ENCODE measurements around the gene MMAB.
"Not testable (repeated sequence)": the region's sequence is repeated elsewhere in the genome, so short reads cannot be mapped to it uniquely, and the experiment has no call there.

Gene MMAB

GRCh38 chr12:109604132-109604585, 30.9 kb upstream of the MMAB start:
- in situ Hi-C loops (cut with MboI; ENCODE audit: low sequenced_read_pairs): no loop called here

GRCh38 chr12:109602132-109602531, 28.8 kb upstream of the MMAB start:
- in situ Hi-C loops (cut with MboI; ENCODE audit: low sequenced_read_pairs): not testable (repeated sequence)

GRCh38 chr12:109601557-109601956, 28.3 kb upstream of the MMAB start:
- in situ Hi-C loops (cut with MboI; ENCODE audit: low sequenced_read_pairs): no loop called here

- in situ Hi-C loops (cut with MboI; ENCODE audit: low sequenced_read_pairs): no loop called here
These were observed 27.7 kb upstream of the MMAB start for GRCh38 chr12:109600995-109601394.

- in situ Hi-C loops (cut with MboI; ENCODE audit: low sequenced_read_pairs): no loop called here
These were observed 27.2 kb upstream of the MMAB start for GRCh38 chr12:109600481-109600880.

GRCh38 chr12:109599087-109599486, 25.8 kb upstream of the MMAB start:
- in situ Hi-C loops (cut with MboI; ENCODE audit: low sequenced_read_pairs): no loop called here

- in situ Hi-C loops (cut with MboI; ENCODE audit: low sequenced_read_pairs): no loop called here
These were observed 25.1 kb upstream of the MMAB start for GRCh38 chr12:109598428-109598854.

GRCh38 chr12:109597795-109598427, 24.6 kb upstream of the MMAB start:
- in situ Hi-C loops (cut with MboI; ENCODE audit: low sequenced_read_pairs): no loop called here

- in situ Hi-C loops (cut with MboI; ENCODE audit: low sequenced_read_pairs): no loop called here
These were observed 24.1 kb upstream of the MMAB start for GRCh38 chr12:109597414-109597794.

GRCh38 chr12:109596418-109597244, 23.3 kb upstream of the MMAB start:
- in situ Hi-C loops (cut with MboI; ENCODE audit: low sequenced_read_pairs): no loop called here

- in situ Hi-C loops (cut with MboI; ENCODE audit: low sequenced_read_pairs): no loop called here
These were observed 22.1 kb upstream of the MMAB start for GRCh38 chr12:109595321-109595902.

- in situ Hi-C loops (cut with MboI; ENCODE audit: low sequenced_read_pairs): no loop called here
These were observed 21.4 kb upstream of the MMAB start for GRCh38 chr12:109594556-109595317.

- in situ Hi-C loops (cut with MboI; ENCODE audit: low sequenced_read_pairs): no loop called here
These were observed 19.6 kb upstream of the MMAB start for GRCh38 chr12:109592905-109593272.

- in situ Hi-C loops (cut with MboI; ENCODE audit: low sequenced_read_pairs): no loop called here
These were observed 19.0 kb upstream of the MMAB start for GRCh38 chr12:109592195-109592904.

- in situ Hi-C loops (cut with MboI; ENCODE audit: low sequenced_read_pairs): no loop called here
These were observed 17.7 kb upstream of the MMAB start for GRCh38 chr12:109591041-109591440.

GRCh38 chr12:109590566-109590965, 17.3 kb upstream of the MMAB start:
- in situ Hi-C loops (cut with MboI; ENCODE audit: low sequenced_read_pairs): no loop called here

GRCh38 chr12:109589691-109590245, 16.5 kb upstream of the MMAB start:
- in situ Hi-C loops (cut with MboI; ENCODE audit: low sequenced_read_pairs): no loop called here

GRCh38 chr12:109589240-109589590, 15.9 kb upstream of the MMAB start:
- in situ Hi-C loops (cut with MboI; ENCODE audit: low sequenced_read_pairs): no loop called here

GRCh38 chr12:109588461-109589239, 15.3 kb upstream of the MMAB start:
- in situ Hi-C loops (cut with MboI; ENCODE audit: low sequenced_read_pairs): no loop called here

- in situ Hi-C loops (cut with MboI; ENCODE audit: low sequenced_read_pairs): no loop called here
These were observed 14.6 kb upstream of the MMAB start for GRCh38 chr12:109587921-109588320.
